ENCODE data around the gene OBSL1.
A peak's percentile ranks its signal among the peaks of the same experiment; 100 is the strongest.

OBSL1 gene

GRCh38 chr2:219571311-219572236, at the start of gene OBSL1:
OBSL1 (minus strand) TSS chr2:219571539; CDS start chr2:219571232, 307 bp downstream.
- TF ChIP-seq CTCF (IDR thresholded peaks at IDR 0.05; ENCODE audit: low read depth, low read length) = no peak
- DNase-seq (ENCODE audit: extremely low read depth, low read depth) = peak; percentile 48

GRCh38 chr2:219620546-219620945, 49.2 kb upstream of the OBSL1 start:
- DNase-seq (ENCODE audit: extremely low read depth, low read depth) = no peak
- TF ChIP-seq CTCF (IDR thresholded peaks at IDR 0.05; ENCODE audit: low read depth, low read length) = no peak

- TF ChIP-seq CTCF (IDR thresholded peaks at IDR 0.05; ENCODE audit: low read depth, low read length) = no peak
- DNase-seq (ENCODE audit: extremely low read depth, low read depth) = no peak
Observed at GRCh38 chr2:219619235-219619634, 47.9 kb upstream of the OBSL1 start.

- no peak for TF ChIP-seq CTCF (IDR thresholded peaks at IDR 0.05; ENCODE audit: low read depth, low read length)
- DNase-seq (ENCODE audit: extremely low read depth, low read depth) = no peak
Observed at GRCh38 chr2:219618733-219619122, 47.4 kb upstream of the OBSL1 start.

GRCh38 chr2:219616550-219616949, 45.2 kb upstream of the OBSL1 start:
- TF ChIP-seq CTCF (IDR thresholded peaks at IDR 0.05; ENCODE audit: low read depth, low read length) = no peak
- no peak for DNase-seq (ENCODE audit: extremely low read depth, low read depth)

- no peak for TF ChIP-seq CTCF (IDR thresholded peaks at IDR 0.05; ENCODE audit: low read depth, low read length)
- DNase-seq (ENCODE audit: extremely low read depth, low read depth) = no peak
Observed at GRCh38 chr2:219615894-219616293, 44.6 kb upstream of the OBSL1 start.

- TF ChIP-seq CTCF (IDR thresholded peaks at IDR 0.05; ENCODE audit: low read depth, low read length) = no peak
- no peak for DNase-seq (ENCODE audit: extremely low read depth, low read depth)
Observed at GRCh38 chr2:219615036-219615435, 43.7 kb upstream of the OBSL1 start.

Measured in AG09319 (cell line).